HG03025 (cell line): Measurements from ENCODE around the gene ACSBG1.

Experiments used
- ATAC-seq: cut with Tn5 transposase; IDR thresholded peaks from one replicate; pipeline ENCODE4 v1.9.1; 2021; ENCODE audit warnings: mild to moderate bottlenecking, moderate library complexity; ENCODE audit not compliant: unreplicated experiment, low FRiP score

The ACSBG1 gene

DNA sequence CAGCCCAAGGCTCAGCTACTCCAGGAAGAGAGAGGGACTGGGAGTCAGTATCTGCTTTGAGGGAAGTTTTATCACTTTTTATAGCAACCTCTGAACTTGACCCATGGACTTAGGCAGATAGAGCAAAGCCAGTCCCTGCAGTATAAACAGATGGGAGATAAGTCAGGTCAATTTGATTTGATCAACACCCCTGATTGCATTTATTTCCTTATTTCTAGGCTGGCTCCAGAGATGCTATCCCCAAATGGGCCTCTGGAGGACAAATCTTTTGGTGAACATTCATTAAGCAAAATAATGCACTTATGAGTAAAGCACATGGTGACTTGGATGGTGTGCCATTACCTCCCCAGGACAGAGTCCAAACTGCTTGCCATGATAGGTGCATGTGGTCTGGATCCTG, 94.1 kb downstream of the ACSBG1 start:
- ATAC-seq, result no peak

GRCh38 chr15:78139578-78139977, 94.8 kb downstream of the ACSBG1 start:
- ATAC-seq, result no peak

DNA sequence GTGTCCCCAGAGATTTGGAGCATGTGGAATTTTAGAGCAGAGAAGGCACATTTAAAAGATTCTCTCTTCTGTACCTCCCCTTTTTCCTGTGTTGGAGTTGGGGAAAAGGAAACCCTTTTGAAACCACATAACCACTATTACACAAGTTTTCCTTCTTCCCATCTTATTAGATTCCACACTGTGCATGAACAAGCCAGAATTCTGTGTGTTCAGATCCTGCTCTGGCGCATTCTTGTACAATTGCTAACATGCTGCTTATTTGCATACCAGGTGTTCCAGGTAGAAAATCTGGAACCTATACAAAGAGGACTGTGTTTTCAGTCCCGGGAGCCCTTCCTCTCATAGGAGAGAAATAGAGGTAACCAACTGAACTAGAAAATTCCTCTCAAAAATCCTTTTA, 100.6 kb downstream of the ACSBG1 start:
- no peak for ATAC-seq

- ATAC-seq, result peak; percentile 63
These were observed 102.9 kb downstream of the ACSBG1 start, which contains the start of gene CIB2 for GRCh38 chr15:78131295-78132061. Gene CIB2, minus strand, starts transcription at chr15:78131445. Its CDS starts 230 bp downstream, at chr15:78131215.

GRCh38 chr15:78130466-78131294, 103.7 kb downstream of the ACSBG1 start:
- ATAC-seq, result peak; percentile 35

GRCh38 chr15:78129751-78130287, 104.5 kb downstream of the ACSBG1 start:
- no peak for ATAC-seq

DNA sequence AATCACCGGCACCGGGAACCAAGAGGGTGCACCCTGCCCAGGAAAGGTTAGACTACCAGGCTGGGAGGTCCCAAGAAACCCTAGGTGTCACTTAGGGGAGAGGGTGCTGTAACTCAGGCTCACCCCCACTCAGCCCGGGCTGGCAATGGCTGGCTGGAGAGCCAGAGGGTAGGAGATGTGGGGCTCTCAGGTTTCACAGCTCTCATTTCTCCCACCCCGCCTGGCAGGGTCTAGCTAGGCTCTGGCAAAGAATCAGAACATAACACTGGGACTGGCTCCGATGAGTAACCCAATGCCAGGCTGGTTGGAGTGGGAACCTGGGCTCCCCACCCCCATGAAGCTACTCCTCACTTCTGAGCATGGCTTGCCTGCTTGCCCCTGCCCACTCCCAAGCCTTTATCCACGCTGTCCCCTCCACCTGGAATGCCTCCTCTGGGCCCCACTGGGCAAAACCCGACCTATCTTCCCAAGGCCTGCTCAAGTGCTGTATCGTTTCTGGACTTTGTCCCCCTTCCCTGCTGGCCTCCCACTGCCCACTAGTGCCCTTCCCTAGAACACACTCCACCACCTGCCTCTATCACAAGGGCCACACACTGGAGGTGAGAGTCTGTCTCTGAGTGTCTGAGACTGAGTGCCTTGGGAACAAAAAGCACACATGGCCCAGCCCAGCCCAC, 105.2 kb downstream of the ACSBG1 start:
- ATAC-seq, result no peak

DNA sequence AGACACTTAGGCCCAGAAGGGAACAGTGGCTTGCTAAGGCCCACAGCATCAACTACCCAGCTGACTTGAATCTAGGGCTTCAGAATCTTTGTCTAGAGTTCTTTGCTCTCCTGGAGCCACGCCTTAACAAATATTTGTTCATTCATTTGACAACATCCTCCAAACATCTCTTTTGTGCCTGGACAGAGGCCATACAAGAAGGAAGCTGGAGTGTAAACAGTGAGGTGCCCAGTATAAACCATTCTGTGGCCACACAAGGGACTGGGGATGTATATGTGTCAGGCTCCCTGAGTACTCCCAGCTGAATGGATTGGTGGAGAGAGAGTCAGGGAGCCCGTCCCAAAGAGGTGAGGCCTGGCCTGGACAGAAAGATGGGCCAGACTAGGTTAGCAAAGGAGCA, 106.5 kb downstream of the ACSBG1 start:
- no peak for ATAC-seq

GRCh38 chr15:78125267-78125666, 109.1 kb downstream of the ACSBG1 start:
- ATAC-seq, result no peak

- ATAC-seq, result no peak
These were observed 113.8 kb downstream of the ACSBG1 start for GRCh38 chr15:78120523-78120922.
